ENCODE data around the gene UBL5.

UBL5 gene

GRCh38 chr19:9797871-9798270, 29.8 kb upstream of the UBL5 start:
- TF ChIP-seq, protein P1, sequence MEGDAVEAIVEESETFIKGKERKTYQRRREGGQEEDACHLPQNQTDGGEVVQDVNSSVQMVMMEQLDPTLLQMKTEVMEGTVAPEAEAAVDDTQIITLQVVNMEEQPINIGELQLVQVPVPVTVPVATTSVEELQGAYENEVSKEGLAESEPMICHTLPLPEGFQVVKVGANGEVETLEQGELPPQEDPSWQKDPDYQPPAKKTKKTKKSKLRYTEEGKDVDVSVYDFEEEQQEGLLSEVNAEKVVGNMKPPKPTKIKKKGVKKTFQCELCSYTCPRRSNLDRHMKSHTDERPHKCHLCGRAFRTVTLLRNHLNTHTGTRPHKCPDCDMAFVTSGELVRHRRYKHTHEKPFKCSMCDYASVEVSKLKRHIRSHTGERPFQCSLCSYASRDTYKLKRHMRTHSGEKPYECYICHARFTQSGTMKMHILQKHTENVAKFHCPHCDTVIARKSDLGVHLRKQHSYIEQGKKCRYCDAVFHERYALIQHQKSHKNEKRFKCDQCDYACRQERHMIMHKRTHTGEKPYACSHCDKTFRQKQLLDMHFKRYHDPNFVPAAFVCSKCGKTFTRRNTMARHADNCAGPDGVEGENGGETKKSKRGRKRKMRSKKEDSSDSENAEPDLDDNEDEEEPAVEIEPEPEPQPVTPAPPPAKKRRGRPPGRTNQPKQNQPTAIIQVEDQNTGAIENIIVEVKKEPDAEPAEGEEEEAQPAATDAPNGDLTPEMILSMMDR (IDR thresholded peaks at IDR 0.05; ENCODE audit: low read depth, low read length) = no peak
- in situ Hi-C loops (cut with HindIII; ENCODE audit: low sequenced_read_pairs) = no loop called here
- no peak overlapping the region for H3K4me3 ChIP-seq (ENCODE audit: low read depth, low read length)
- no peak for DNase-seq (ENCODE audit: low read depth, low spot score)

DNA sequence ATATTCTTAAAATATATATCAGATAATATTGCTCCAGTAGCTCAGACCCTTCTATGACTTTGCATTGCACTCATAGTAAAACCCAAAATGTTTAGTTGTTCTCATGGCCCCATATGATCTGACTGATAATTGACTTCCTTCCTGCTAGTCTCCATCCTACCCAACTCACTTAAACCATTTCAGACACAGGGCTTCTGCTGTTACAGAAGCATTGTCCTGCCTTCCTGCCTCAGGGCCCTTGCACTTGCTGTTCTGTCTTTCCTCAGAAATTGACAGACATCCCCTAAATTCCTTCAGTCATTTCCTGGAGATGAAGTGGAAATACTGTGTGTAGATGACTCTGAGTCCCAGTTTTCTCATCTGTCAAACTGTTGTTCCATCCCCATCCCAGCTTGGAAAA, 28.6 kb upstream of the UBL5 start:
- H3K4me3 ChIP-seq (ENCODE audit: low read depth, low read length) = no peak overlapping the region
- TF ChIP-seq, protein P1 (IDR thresholded peaks at IDR 0.05; ENCODE audit: low read depth, low read length) = no peak
- DNase-seq (ENCODE audit: low read depth, low spot score) = no peak
- in situ Hi-C loops (cut with HindIII; ENCODE audit: low sequenced_read_pairs) = no loop called here

GRCh38 chr19:9801976-9802375, 25.7 kb upstream of the UBL5 start:
- H3K4me3 ChIP-seq (ENCODE audit: low read depth, low read length) = no peak overlapping the region
- no peak for DNase-seq (ENCODE audit: low read depth, low spot score)
- in situ Hi-C loops (cut with HindIII; ENCODE audit: low sequenced_read_pairs) = no loop called here
- TF ChIP-seq, protein P1 (IDR thresholded peaks at IDR 0.05; ENCODE audit: low read depth, low read length) = no peak

DNA sequence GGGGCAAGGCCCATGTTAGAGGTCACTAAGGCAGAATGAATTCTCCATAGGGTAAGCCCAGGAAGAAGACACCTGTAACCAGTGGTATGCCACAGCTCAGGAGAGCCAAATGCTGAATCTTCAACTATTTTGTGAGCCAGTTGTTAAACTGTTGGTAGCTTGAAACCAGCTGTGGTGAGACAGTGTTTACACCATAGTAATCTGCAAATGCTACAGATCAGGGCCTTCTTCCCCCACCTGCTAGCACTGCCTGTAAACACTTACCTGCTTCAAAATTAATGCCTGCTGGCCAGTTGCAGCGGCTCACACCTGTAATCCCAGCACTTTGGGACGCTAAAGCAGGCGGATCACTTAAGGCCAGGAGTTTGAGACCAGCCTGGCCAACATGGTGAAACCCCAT, 20.9 kb upstream of the UBL5 start:
- no peak overlapping the region for H3K4me3 ChIP-seq (ENCODE audit: low read depth, low read length)
- in situ Hi-C loops (cut with HindIII; ENCODE audit: low sequenced_read_pairs) = no loop called here
- no peak for DNase-seq (ENCODE audit: low read depth, low spot score)
- TF ChIP-seq, protein P1 (IDR thresholded peaks at IDR 0.05; ENCODE audit: low read depth, low read length) = no peak

DNA sequence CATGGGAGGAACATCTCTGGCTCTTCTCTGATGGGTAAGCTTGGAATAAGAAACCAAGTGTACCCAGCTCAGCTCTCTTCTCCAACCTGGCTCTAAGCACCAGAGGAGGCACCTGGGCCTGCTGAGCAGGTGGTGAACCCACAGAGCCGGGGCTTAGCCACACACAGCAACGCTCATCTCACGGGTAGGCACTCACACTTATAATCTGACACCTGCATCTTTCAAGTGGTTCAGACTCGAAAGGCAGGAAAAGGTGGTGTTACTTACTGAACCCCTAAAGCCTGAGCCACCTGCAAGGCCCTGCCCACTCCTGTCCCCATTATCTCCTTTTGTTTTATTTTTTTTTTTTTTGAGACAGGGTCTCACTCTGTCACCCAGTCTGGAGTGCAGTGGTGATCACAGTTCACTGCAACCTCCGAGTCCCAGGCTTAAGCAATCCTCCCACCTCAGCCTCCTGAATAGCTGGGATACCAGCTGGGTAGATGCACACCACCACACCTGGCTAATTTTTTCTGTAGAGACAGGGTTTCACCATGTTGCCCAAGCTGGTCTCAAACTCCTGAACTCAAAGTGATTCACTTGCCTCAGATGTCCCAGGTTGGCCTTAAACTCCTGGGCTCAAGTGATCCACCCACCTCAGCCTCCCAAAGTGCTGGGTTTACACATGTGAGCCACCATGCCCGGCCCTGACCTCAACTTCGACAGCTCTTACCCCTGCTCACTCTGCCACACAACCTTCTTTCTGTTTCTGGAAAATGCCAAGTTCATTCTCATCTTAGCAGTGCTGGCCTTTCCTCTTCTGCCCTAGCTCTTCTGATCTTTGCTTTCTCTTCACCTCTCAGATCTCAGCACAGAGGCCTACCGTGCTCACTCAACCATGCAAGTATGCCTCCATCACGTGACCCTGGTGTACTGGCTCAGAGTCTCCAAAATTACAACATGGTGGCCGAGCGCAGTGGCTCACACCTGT, 18.6 kb upstream of the UBL5 start:
- H3K4me3 ChIP-seq (ENCODE audit: low read depth, low read length) = no peak overlapping the region
- TF ChIP-seq, protein P1 (IDR thresholded peaks at IDR 0.05; ENCODE audit: low read depth, low read length) = no peak
- no peak for DNase-seq (ENCODE audit: low read depth, low spot score)
- in situ Hi-C loops (cut with HindIII; ENCODE audit: low sequenced_read_pairs) = no loop called here

- no peak for DNase-seq (ENCODE audit: low read depth, low spot score)
- in situ Hi-C loops (cut with HindIII; ENCODE audit: low sequenced_read_pairs) = no loop called here
- TF ChIP-seq, protein P1 (IDR thresholded peaks at IDR 0.05; ENCODE audit: low read depth, low read length) = no peak
- H3K4me3 ChIP-seq (ENCODE audit: low read depth, low read length) = no peak overlapping the region
Measured at GRCh38 chr19:9811139-9811538, 16.6 kb upstream of the UBL5 start.
